Esophagus muscularis mucosa (tissue), 4 donors: ENCODE measurements around the gene JARID2. TPM values are rescaled to one million over a fixed set of nuclear protein-coding genes. Genes with fewer than 3 reads are reported as not detected.
A peak's percentile ranks its signal among the peaks of the same experiment; 100 is the strongest.

Experiments used
- DNase-seq: peaks from one replicate; pipeline ENCODE4 v3.0.0-alpha.2; 2017; ENCODE audit errors: extremely low spot score
- H3K27ac ChIP-seq, 4 donors: fragments of 200-600 bp; sonication (generic); replicated peaks in 1 of 4; 1 replicate in 3 of 4; 2 replicates in 1 of 4; pipeline ENCODE4 v1.5.1; 2016 to 2019; ENCODE audit warnings: mild to moderate bottlenecking in 1 of 4
- H3K27me3 ChIP-seq, 4 donors: fragments of 200-600 bp; sonication (generic); one replicate each; pipeline versions ENCODE4 v1.5.1 to v1.6.0; 2016 to 2019
- H3K36me3 ChIP-seq, 4 donors: fragments of 200-600 bp; sonication (generic); one replicate each; pipeline ENCODE4 v1.5.1; 2016 to 2019
- H3K4me1 ChIP-seq, 4 donors: fragments of 200-600 bp; sonication (generic); one replicate each; pipeline ENCODE4 v1.5.1; 2016 to 2019
- H3K4me3 ChIP-seq, 4 donors: fragments of 200-600 bp; sonication (generic); 1 replicate in 2 of 4; 2 replicates in 2 of 4; pipeline ENCODE4 v1.5.1; 2016 to 2019; ENCODE audit warnings: mild to moderate bottlenecking in 4 of 4, moderate library complexity in 1 of 4
- H3K9me3 ChIP-seq, 4 donors: fragments of 200-600 bp; sonication (generic); 1 replicate in 3 of 4; 2 replicates in 1 of 4; pipeline ENCODE4 v1.5.1; 2016 to 2019
- EP300 ChIP-seq: sonication (generic); formaldehyde crosslinking; IDR thresholded peaks from one replicate; pipeline ENCODE4 v1.6.1; 2017; ENCODE audit warnings: antibody characterized with exemption
- POLR2A ChIP-seq: fragments of 450-650 bp; IDR thresholded peaks from one replicate; pipeline ENCODE4 v1.6.1; 2017; ENCODE audit warnings: antibody characterized with exemption, moderate library complexity, mild to moderate bottlenecking, low read depth
- POLR2AphosphoS5 ChIP-seq, 2 donors: sonication (generic); formaldehyde crosslinking; IDR thresholded peaks; one replicate each; pipeline ENCODE4 v1.6.1; 2017; ENCODE audit warnings: antibody characterized with exemption in 2 of 2
- WGBS: methylation state at CpG from one replicate; pipeline ENCODE4 v1.1.5; 2018; 5-methylcytosine and 5-hydroxymethylcytosine counted together
- intact Hi-C: fragments of 100-400 bp; cut with DNase I; formaldehyde crosslinking; loops from one replicate; pipeline ENCODE4 v1.15.1; 2023
- total RNA-seq, 4 donors: library from RNA; depleted of rRNA; stranded (reverse); fragments of >200 nt; gene quantifications; one replicate each; pipeline versions ENCODE4 v1.1.0 to v1.2.1, GENCODE V29; 2016
- TF ChIP-seq, protein P1 (sequence below), 3 experiments: fragments of 200-600 bp in 2 of 3; fragments of 450-650 bp in 1 of 3; sonication (generic) in 2 of 3; IDR thresholded peaks; one replicate each; pipeline ENCODE4 v1.5.1; 2017 to 2019; ENCODE audit warnings: antibody characterized with exemption in 3 of 3, mild to moderate bottlenecking in 2 of 3, moderate library complexity in 1 of 3

JARID2 gene
- total RNA-seq, 4 donors from 2014 or later, result 5.8 to 10.4 (median 8.1) TPM

DNA sequence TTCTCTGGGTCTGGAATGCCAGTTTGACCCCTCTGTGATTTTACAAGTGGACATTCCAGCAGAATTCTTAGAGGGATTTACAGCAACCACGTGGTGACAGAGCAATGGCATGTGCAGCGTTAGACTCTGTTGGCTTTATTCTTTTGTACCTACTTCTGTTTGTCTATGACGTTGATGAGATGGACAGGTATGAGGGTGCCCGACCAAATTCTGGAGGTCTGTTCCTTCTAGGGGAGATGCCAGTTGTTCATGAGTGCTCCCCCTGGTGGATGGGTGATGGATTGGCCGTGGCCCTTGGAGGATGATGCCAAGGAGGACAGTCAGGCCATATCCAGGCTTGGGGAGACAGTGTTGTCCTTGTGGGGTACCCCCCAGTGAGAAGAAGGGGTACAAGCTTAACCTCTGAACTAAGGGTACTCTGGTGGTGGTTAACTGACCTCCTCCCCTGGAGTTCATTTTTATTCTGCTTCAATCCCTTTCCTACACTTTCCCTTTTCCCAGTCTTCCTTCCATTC lies 218.4 kb downstream of the JARID2 start:
- intact Hi-C loops, result no loop called here
- DNase-seq, result no peak

GRCh38 chr6:15465212-15465611 lies 219.3 kb downstream of the JARID2 start:
- peaks cover 3 to 15% (median 10%) of the 10 kb centered on the region in 4 donors for H3K36me3 ChIP-seq
- H3K4me1 ChIP-seq, result peaks cover 7 to 26% (median 25%) of the 10 kb centered on the region in 4 donors
- no peak overlapping the region for H3K27ac ChIP-seq
- no peaks in the 10 kb centered on the region for H3K27me3 ChIP-seq
- no peak for TF ChIP-seq POLR2AphosphoS5 (IDR thresholded peaks at IDR 0.05)
- intact Hi-C loops, result no loop called here
- no peak for DNase-seq
- no peaks in the 10 kb centered on the region for H3K9me3 ChIP-seq
- WGBS, result 97% methylated on average over 6 of the region's 6 CpGs
- H3K4me3 ChIP-seq, result no peak overlapping the region

More for the DNA sequence above, 218.4 kb downstream of the JARID2 start:
- no peak overlapping the region for H3K27ac ChIP-seq
- no peaks in the 10 kb centered on the region for H3K27me3 ChIP-seq
- H3K36me3 ChIP-seq, result peaks cover 3 to 7% (median 6%) of the 10 kb centered on the region in 4 donors
- TF ChIP-seq, protein P1, sequence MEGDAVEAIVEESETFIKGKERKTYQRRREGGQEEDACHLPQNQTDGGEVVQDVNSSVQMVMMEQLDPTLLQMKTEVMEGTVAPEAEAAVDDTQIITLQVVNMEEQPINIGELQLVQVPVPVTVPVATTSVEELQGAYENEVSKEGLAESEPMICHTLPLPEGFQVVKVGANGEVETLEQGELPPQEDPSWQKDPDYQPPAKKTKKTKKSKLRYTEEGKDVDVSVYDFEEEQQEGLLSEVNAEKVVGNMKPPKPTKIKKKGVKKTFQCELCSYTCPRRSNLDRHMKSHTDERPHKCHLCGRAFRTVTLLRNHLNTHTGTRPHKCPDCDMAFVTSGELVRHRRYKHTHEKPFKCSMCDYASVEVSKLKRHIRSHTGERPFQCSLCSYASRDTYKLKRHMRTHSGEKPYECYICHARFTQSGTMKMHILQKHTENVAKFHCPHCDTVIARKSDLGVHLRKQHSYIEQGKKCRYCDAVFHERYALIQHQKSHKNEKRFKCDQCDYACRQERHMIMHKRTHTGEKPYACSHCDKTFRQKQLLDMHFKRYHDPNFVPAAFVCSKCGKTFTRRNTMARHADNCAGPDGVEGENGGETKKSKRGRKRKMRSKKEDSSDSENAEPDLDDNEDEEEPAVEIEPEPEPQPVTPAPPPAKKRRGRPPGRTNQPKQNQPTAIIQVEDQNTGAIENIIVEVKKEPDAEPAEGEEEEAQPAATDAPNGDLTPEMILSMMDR (IDR thresholded peaks at IDR 0.05), result peak; percentile 44 to 62 (median 45)
- TF ChIP-seq EP300, result no peak
- peaks cover 14 to 31% (median 28%) of the 10 kb centered on the region in 4 donors for H3K4me1 ChIP-seq
- 90% methylated on average over 5 of the region's 5 CpGs for WGBS
- no peaks in the 10 kb centered on the region for H3K9me3 ChIP-seq
- H3K4me3 ChIP-seq, result no peak overlapping the region

- Histone ChIP-seq H3K27me3 (no peaks in the 10 kb centered on the region), H3K27ac (no peak overlapping the region), H3K36me3 (peaks cover 3 to 23% (median 11%) of the 10 kb centered on the region in 4 donors), H3K9me3 (no peaks in the 10 kb centered on the region), H3K4me1 (peaks cover 13 to 29% (median 23%) of the 10 kb centered on the region in 4 donors), H3K4me3 (no peak overlapping the region)
- TF ChIP-seq POLR2A (no peak), POLR2AphosphoS5 (IDR thresholded peaks at IDR 0.05) (no peak), EP300 (no peak)
- TF ChIP-seq, protein P1 (IDR thresholded peaks at IDR 0.05), result no peak
- intact Hi-C loops, result no loop called here
- no peak for DNase-seq
- WGBS, result 92% methylated on average over 8 of the region's 8 CpGs
Observed at GRCh38 chr6:15470746-15471145, 224.9 kb downstream of the JARID2 start.

- DNase-seq, result no peak
- Histone ChIP-seq H3K27me3 (no peaks in the 10 kb centered on the region), H3K9me3 (no peaks in the 10 kb centered on the region), H3K4me3 (no peak overlapping the region), H3K4me1 (peaks cover 28 to 47% (median 42%) of the 10 kb centered on the region in 4 donors), H3K36me3 (peaks cover 3 to 23% (median 11%) of the 10 kb centered on the region in 4 donors), H3K27ac (no peak overlapping the region)
- intact Hi-C loops, result no loop called here
- TF ChIP-seq POLR2AphosphoS5 (IDR thresholded peaks at IDR 0.05) (no peak), POLR2A (no peak), EP300 (no peak)
- TF ChIP-seq, protein P1 (IDR thresholded peaks at IDR 0.05), result no peak
- WGBS, result 76% methylated on average over 3 of the region's 3 CpGs
Observed at GRCh38 chr6:15472621-15473020, 226.8 kb downstream of the JARID2 start.

DNA sequence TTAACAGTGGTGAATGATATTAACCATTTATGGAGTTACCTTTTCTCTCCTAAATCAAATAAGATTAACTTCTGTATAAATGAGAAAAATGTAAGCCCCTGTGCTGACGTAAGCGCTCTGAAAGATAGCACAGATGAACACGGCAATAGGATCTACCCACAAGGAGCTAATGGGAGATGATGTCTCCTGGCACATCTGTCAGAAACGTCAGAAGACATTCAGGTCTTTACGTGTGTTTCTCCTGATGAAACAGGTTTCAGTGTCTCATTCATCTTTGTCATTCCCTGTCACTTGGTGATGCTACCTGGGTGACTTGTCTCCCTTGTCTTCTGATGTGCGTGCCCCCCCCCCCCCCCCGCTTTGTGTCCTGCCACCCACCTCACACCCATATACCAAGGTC lies 227.3 kb downstream of the JARID2 start:
- intact Hi-C loops, result no loop called here

DNA sequence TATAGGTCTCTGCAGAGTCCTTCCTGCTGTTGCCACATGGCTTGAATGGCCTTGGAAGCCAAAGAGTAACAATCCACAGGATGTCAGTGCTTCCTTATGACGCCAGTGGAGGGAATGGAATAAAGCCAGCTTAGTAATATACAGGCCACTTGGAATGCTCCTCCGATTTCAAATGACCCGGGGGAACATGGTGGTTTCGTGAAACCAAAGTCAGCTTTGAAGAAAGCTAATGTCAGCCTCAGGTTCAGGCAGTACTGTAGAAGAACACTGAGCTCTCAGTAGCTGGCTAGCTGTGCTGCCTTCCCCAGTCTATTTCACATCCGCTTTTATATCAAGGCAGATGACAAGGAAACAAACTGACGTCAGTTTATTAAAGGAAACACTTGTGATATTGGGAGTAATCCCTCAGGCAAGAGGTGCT lies 227.9 kb downstream of the JARID2 start:
- Histone ChIP-seq H3K27me3 (no peaks in the 10 kb centered on the region), H3K36me3 (peaks cover 1 to 19% (median 7%) of the 10 kb centered on the region in 4 donors), H3K27ac (peak overlapping the region in 3 of 4 donors; percentile 15 to 33 (median 21)), H3K4me3 (no peak overlapping the region), H3K4me1 (peaks cover 28 to 49% (median 46%) of the 10 kb centered on the region in 4 donors), H3K9me3 (no peaks in the 10 kb centered on the region)
- intact Hi-C loops, result no loop called here
- no peak for DNase-seq
- TF ChIP-seq POLR2A (no peak), POLR2AphosphoS5 (IDR thresholded peaks at IDR 0.05) (peak in 1 of 2 donors; percentile 19)
- WGBS, result 60% methylated on average over 6 of the region's 6 CpGs

More for the DNA sequence above, 227.3 kb downstream of the JARID2 start:
- no peaks in the 10 kb centered on the region for H3K9me3 ChIP-seq
- WGBS, result 84% methylated on average over 7 of the region's 7 CpGs
- H3K27ac ChIP-seq, result peak overlapping the region in 2 of 4 donors; percentile 15 to 35
- no peak for DNase-seq
- no peak overlapping the region for H3K4me3 ChIP-seq
- peaks cover 28 to 49% (median 45%) of the 10 kb centered on the region in 4 donors for H3K4me1 ChIP-seq
- peaks cover 3 to 23% (median 11%) of the 10 kb centered on the region in 4 donors for H3K36me3 ChIP-seq
- TF ChIP-seq EP300, result no peak
- H3K27me3 ChIP-seq, result no peaks in the 10 kb centered on the region
